ENCODE measurements around the gene ARPC4. TPM values are rescaled to one million over a fixed set of nuclear protein-coding genes. Genes with fewer than 3 reads are reported as not detected.

Gene ARPC4
- total and polyA plus RNA-seq, 2 of the 13 experiments (the other 11 are each of a cell fraction or from before 2014, with no cell fraction given), result 30.1 to 83.6 TPM

GRCh38 chr3:9749296-9749644 is 43.6 kb upstream of the ARPC4 start:
- Histone ChIP-seq H3K4me1 (ENCODE audit: insufficient read depth, low read length) (peaks cover 19% of the 10 kb centered on the region), H3K27ac (ENCODE audit: extremely low read length, insufficient read depth, low read length) (peak overlapping the region; percentile 72), H3K9ac (ENCODE audit: insufficient read depth, low read depth, low read length) (peak overlapping the region; percentile 77), H3K79me2 (ENCODE audit: insufficient read depth, low read length) (peaks cover 13% of the 10 kb centered on the region), H3K4me2 (ENCODE audit: low read depth, low read length) (peak overlapping the region; percentile 90), H3K36me3 (replicated peaks in 1 of 2; ENCODE audit: control insufficient read depth in 1 of 2, insufficient read depth in 2 of 2, low read length in 2 of 2) (peaks cover 33 to 46% of the 10 kb centered on the region in 2 experiments), H3K27me3 (ENCODE audit: control insufficient read depth in 1 of 2, insufficient read depth in 2 of 2, low read length in 2 of 2) (no peaks in the 10 kb centered on the region), H2AFZ (ENCODE audit: low read length) (no peak overlapping the region), H3K4me3 (replicated peaks in 1 of 3; ENCODE audit: insufficient read depth in 1 of 3, low read depth in 2 of 3, low read length in 3 of 3) (peak overlapping the region; percentile 78 to 89 (median 83)), H4K20me1 (ENCODE audit: insufficient read depth, low read length) (no peaks in the 10 kb centered on the region), H3K9me3 (ENCODE audit: low read length) (no peaks in the 10 kb centered on the region)
- ChIA-PET POLR2A (interaction anchor here (1.0 to 4.0 kb wide), 11 partner anchors 11 to 197 kb away, joined by 3 to 50 read pairs (median 7); partner anchors contain the start of genes ARPC4, BRPF1, CAMK1 and TADA3), CTCF (ENCODE audit: low intra/inter-chr PET ratio, low total read pairs) (no interaction called here)
- intact Hi-C loops (cut with micrococcal nuclease; ENCODE audit: unreplicated experiment) (loop anchor here (1.0 kb wide), 1 partner anchor 18 kb away; the partner anchor contains the start of gene BRPF1), in situ Hi-C loops (cut with HindIII; ENCODE audit: extremely low pct_ligation_motif_present, low pct_unique_long_range_greater_than_20kb) (no loop called here)
- WGBS (ENCODE audit: low lambda C conversion rate), result 31% methylated on average over 16 of the region's 19 CpGs
- ATAC-seq (peak; percentile 22), DNase-seq (ENCODE audit: low spot score) (no peak), FAIRE-seq (no peak)
- BruUV-seq (replicated peaks), result TSS peak; percentile 76
- TF ChIP-seq, protein P1, sequence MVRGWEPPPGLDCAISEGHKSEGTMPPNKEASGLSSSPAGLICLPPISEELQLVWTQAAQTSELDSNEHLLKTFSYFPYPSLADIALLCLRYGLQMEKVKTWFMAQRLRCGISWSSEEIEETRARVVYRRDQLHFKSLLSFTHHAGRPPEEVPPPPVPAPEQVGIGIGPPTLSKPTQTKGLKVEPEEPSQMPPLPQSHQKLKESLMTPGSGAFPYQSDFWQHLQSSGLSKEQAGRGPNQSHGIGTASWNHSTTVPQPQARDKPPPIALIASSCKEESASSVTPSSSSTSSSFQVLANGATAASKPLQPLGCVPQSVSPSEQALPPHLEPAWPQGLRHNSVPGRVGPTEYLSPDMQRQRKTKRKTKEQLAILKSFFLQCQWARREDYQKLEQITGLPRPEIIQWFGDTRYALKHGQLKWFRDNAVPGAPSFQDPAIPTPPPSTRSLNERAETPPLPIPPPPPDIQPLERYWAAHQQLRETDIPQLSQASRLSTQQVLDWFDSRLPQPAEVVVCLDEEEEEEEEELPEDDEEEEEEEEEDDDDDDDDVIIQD (CRISPR knock-in tag; IDR thresholded peaks at IDR 0.05; ENCODE audit: low read depth), result 0 out of 2 replicates have a peak, but pooled peaks have one; percentile 2
- TF ChIP-seq PHB2 (IDR thresholded peaks at IDR 0.05; ENCODE audit: partially characterized antibody) (no peak), ZBTB7A (CRISPR knock-in tag; IDR thresholded peaks at IDR 0.05) (no peak), ZBTB42 (CRISPR knock-in tag; IDR thresholded peaks at IDR 0.05) (0 out of 2 replicates have a peak, but pooled peaks have one; percentile 39), NFYB (CRISPR knock-in tag; IDR thresholded peaks at IDR 0.05) (no peak), NRL (CRISPR knock-in tag; IDR thresholded peaks at IDR 0.05; ENCODE audit: borderline replicate concordance) (0 out of 2 replicates have a peak, but pooled peaks have one; percentile 40), ZNF549 (CRISPR knock-in tag; IDR thresholded peaks at IDR 0.05) (no peak), ZFP41 (CRISPR knock-in tag; IDR thresholded peaks at IDR 0.05; ENCODE audit: borderline replicate concordance) (no peak), ZNF335 (CRISPR knock-in tag; IDR thresholded peaks at IDR 0.05) (no peak), CENPBD1 (CRISPR knock-in tag; IDR thresholded peaks at IDR 0.05; ENCODE audit: borderline replicate concordance, low read depth) (0 out of 2 replicates have a peak, but pooled peaks have one; percentile 52), MYNN (CRISPR knock-in tag; IDR thresholded peaks at IDR 0.05; ENCODE audit: low read depth) (no peak), ZNF468 (CRISPR knock-in tag; IDR thresholded peaks at IDR 0.05) (no peak), ZBTB8A (CRISPR knock-in tag; IDR thresholded peaks at IDR 0.05; ENCODE audit: borderline replicate concordance, low read depth) (no peak), ZNF605 (CRISPR knock-in tag; IDR thresholded peaks at IDR 0.05) (peak; percentile 49; the same call in 1 of the 2 replicates), HNRNPLL (IDR thresholded peaks at IDR 0.05; ENCODE audit: low read depth, low read length, poor library complexity, severe bottlenecking) (no peak), GATA4 (IDR thresholded peaks at IDR 0.05; ENCODE audit: borderline replicate concordance, low read depth) (no peak; the same call in 1 of the 2 replicates), PLSCR1 (CRISPR knock-in tag; IDR thresholded peaks at IDR 0.05; ENCODE audit: borderline replicate concordance) (no peak)
- TF ChIP-seq, protein P2, sequence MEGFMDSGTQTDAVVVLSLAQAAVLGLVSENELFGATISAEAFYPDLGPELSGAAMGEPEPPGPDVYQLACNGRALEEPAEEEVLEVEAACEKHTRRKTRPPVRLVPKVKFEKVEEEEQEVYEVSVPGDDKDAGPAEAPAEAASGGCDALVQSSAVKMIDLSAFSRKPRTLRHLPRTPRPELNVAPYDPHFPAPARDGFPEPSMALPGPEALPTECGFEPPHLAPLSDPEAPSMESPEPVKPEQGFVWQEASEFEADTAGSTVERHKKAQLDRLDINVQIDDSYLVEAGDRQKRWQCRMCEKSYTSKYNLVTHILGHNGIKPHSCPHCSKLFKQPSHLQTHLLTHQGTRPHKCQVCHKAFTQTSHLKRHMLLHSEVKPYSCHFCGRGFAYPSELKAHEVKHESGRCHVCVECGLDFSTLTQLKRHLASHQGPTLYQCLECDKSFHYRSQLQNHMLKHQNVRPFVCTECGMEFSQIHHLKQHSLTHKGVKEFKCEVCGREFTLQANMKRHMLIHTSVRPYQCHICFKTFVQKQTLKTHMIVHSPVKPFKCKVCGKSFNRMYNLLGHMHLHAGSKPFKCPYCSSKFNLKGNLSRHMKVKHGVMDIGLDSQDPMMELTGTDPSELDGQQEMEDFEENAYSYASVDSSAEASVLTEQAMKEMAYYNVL (CRISPR knock-in tag; IDR thresholded peaks at IDR 0.05; ENCODE audit: borderline replicate concordance), result no peak

All from HepG2 (cell line).